ENCODE results near the gene OR6Y1. TPM values are rescaled to one million over a fixed set of nuclear protein-coding genes. Genes with fewer than 3 reads are reported as not detected.

Gene OR6Y1, protein sequence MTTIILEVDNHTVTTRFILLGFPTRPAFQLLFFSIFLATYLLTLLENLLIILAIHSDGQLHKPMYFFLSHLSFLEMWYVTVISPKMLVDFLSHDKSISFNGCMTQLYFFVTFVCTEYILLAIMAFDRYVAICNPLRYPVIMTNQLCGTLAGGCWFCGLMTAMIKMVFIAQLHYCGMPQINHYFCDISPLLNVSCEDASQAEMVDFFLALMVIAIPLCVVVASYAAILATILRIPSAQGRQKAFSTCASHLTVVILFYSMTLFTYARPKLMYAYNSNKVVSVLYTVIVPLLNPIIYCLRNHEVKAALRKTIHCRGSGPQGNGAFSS
- total RNA-seq (2022; extraction: Qiagen RNA extraction; ENCODE audit: low read depth): not detected in 5 replicates

DNA sequence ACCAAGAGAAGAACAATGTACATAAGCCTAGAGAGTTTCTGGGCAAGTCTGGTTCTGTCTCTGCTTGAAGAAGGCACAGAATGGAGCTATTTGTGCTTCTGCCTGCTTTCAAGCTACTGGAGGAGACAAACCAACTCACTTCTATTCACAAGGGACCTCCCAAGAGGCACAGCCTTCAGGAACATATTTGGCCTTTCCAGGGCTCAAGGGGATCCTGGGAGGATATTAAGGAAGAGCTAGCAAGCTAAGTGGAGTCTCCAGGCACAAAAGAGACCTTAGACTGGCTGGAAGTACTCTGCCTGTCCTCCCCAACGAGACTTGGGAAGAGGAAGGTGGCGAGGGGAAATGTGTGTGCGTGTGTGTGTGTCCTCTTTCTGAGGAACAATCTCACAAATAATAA is at the start of gene OR6Y1:
OR6Y1 (minus strand) TSS at position 54 of the 400 bp plus-strand sequence. CDS start 6,300 bp downstream, outside the sequence.

DNA sequence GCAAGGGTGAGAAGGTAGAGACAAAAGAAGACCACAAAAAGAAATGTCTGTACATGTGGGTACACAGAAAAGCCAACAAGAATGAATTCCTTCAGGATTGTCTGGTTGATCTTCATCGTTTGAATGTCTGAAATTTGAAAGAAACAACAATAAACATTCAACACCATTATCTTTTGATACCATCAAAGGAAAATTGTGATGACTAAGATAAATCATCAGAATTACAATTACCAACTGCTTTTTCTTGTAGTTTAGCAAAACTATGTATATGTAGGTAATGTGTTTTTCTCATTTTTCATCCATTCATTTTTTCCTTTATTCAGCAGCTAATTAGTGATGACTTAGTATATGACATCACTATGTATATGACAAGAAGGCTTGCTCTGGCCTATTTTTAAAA is 25.5 kb upstream of the OR6Y1 start, which contains the start of gene OR10X1:
OR10X1 (minus strand) TSS at position 167 of the 400 bp plus-strand sequence; CDS start at position 167, 0 bp downstream.

DNA sequence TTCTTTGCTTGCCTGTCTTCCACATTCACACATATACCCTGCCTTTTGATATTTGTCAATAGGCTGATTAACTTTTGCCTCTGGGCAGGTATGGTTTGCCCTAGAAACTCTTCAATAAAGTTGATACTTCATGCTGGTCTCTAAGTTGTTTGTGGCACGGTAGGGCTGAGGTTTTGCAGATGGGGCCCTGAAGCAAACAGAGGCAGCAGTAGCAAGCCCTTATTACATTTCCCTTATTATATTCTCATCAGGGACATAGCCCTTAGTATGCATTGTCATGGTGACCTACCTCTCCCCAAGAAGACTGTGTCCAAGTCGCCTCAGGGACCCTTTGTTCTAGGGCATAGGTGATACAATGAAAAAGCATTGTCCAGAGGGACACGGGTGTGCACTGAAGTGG is 16.3 kb upstream of the OR6Y1 start, which contains the start of gene OR6P1:
OR6P1 (minus strand) TSS at position 101 of the 400 bp plus-strand sequence. CDS start 6,976 bp downstream, outside the sequence.

Other genes starting within 250 kb of the OR6Y1 start
- gene CD1B, start 222.9 kb downstream of the OR6Y1 start, total RNA-seq (2022; extraction: Qiagen RNA extraction; ENCODE audit: low read depth): not detected in 5 replicates
- gene CD1E, start 200.5 kb downstream of the OR6Y1 start, total RNA-seq (2022; extraction: Qiagen RNA extraction; ENCODE audit: low read depth): not detected in 5 replicates
- gene OR10T2, start 154.9 kb downstream of the OR6Y1 start, total RNA-seq (2022; extraction: Qiagen RNA extraction; ENCODE audit: low read depth): not detected in 5 replicates
- not detected in 5 replicates for gene OR10K2, start 128.2 kb downstream of the OR6Y1 start, total RNA-seq (2022; extraction: Qiagen RNA extraction; ENCODE audit: low read depth)
- not detected in 5 replicates for gene OR10K1, start 92.6 kb downstream of the OR6Y1 start, total RNA-seq (2022; extraction: Qiagen RNA extraction; ENCODE audit: low read depth)
- gene OR10R2, start 82.2 kb downstream of the OR6Y1 start, total RNA-seq (2022; extraction: Qiagen RNA extraction; ENCODE audit: low read depth): not detected in 5 replicates
- not detected in 5 replicates for gene OR6P1, start 16.2 kb upstream of the OR6Y1 start, total RNA-seq (2022; extraction: Qiagen RNA extraction; ENCODE audit: low read depth)
- gene OR10X1, start 25.5 kb upstream of the OR6Y1 start, total RNA-seq (2022; extraction: Qiagen RNA extraction; ENCODE audit: low read depth): not detected in 5 replicates
- gene OR10Z1, start 50.9 kb upstream of the OR6Y1 start, total RNA-seq (2022; extraction: Qiagen RNA extraction; ENCODE audit: low read depth): not detected in 5 replicates
- not detected in 5 replicates for gene SPTA1, start 132.3 kb upstream of the OR6Y1 start, total RNA-seq (2022; extraction: Qiagen RNA extraction; ENCODE audit: low read depth)
- not detected in 5 replicates for gene OR6K2, start 146.2 kb upstream of the OR6Y1 start, total RNA-seq (2022; extraction: Qiagen RNA extraction; ENCODE audit: low read depth)
- not detected in 5 replicates for gene OR6K3, start 166.3 kb upstream of the OR6Y1 start, total RNA-seq (2022; extraction: Qiagen RNA extraction; ENCODE audit: low read depth)
- not detected in 5 replicates for gene OR6K6, start 200.3 kb upstream of the OR6Y1 start, total RNA-seq (2022; extraction: Qiagen RNA extraction; ENCODE audit: low read depth)
- not detected in 5 replicates for gene OR6N1, start 217.8 kb upstream of the OR6Y1 start, total RNA-seq (2022; extraction: Qiagen RNA extraction; ENCODE audit: low read depth)
- not detected in 5 replicates for gene OR6N2, start 226.8 kb upstream of the OR6Y1 start, total RNA-seq (2022; extraction: Qiagen RNA extraction; ENCODE audit: low read depth)

Measured in A549 treated with GW870086 at 1 μM for 4 hours (cell line).